Measurements from ENCODE around the gene ESYT2. TPM values are rescaled to one million over a fixed set of nuclear protein-coding genes. Genes with fewer than 3 reads are reported as not detected.
A peak's percentile ranks its signal among the peaks of the same experiment; 100 is the strongest.

ESYT2 gene
- total RNA-seq, 6 experiments from 2014 or later: 46.1 to 57.8 (median 52.5) TPM

GRCh38 chr7:158834878-158835784 is 5.8 kb upstream of the ESYT2 start:
- Mint-ChIP-seq H3K36me3 (ENCODE audit: low read depth) (no peaks in the 10 kb centered on the region), H3K27me3 (ENCODE audit: insufficient read depth) (peaks cover 4% of the 10 kb centered on the region; the same call in 1 of the 2 replicates)
- TF ChIP-seq CTCF (IDR thresholded peaks at IDR 0.05): no peak

GRCh38 chr7:158832994-158833393 is 3.7 kb upstream of the ESYT2 start:
- TF ChIP-seq CTCF (IDR thresholded peaks at IDR 0.05): no peak
- Mint-ChIP-seq H3K4me1 (ENCODE audit: low read depth) (peaks cover 10% of the 10 kb centered on the region), H3K9me3 (no peaks in the 10 kb centered on the region), H3K36me3 (ENCODE audit: low read depth) (0 out of 2 replicates have a peak, but pooled peaks cover under 1% of the 10 kb centered on the region), H3K27me3 (ENCODE audit: insufficient read depth) (peaks cover 4% of the 10 kb centered on the region; the same call in 1 of the 2 replicates), H3K4me3 (no peak overlapping the region), H3K27ac (no peak overlapping the region)
- no peak for DNase-seq

More at GRCh38 chr7:158834878-158835784, 5.8 kb upstream of the ESYT2 start:
- no peak for DNase-seq
- no peaks in the 10 kb centered on the region for H3K9me3 Mint-ChIP-seq
- no peak overlapping the region for H3K27ac Mint-ChIP-seq
- peaks cover 8% of the 10 kb centered on the region for H3K4me1 Mint-ChIP-seq (ENCODE audit: low read depth)
- H3K4me3 Mint-ChIP-seq: no peak overlapping the region

- Mint-ChIP-seq H3K9me3 (no peaks in the 10 kb centered on the region), H3K4me3 (no peak overlapping the region), H3K4me1 (ENCODE audit: low read depth) (peaks cover 20% of the 10 kb centered on the region), H3K27me3 (ENCODE audit: insufficient read depth) (peaks cover 4% of the 10 kb centered on the region; the same call in 1 of the 2 replicates), H3K27ac (no peak overlapping the region), H3K36me3 (ENCODE audit: low read depth) (peaks cover 10% of the 10 kb centered on the region; the same call in 1 of the 2 replicates)
- no peak for TF ChIP-seq CTCF (IDR thresholded peaks at IDR 0.05)
- no peak for DNase-seq
Observed at GRCh38 chr7:158831738-158832091, 2.4 kb upstream of the ESYT2 start.

GRCh38 chr7:158830211-158830723 is 958 bp upstream of the ESYT2 start:
- Mint-ChIP-seq H3K27me3 (ENCODE audit: insufficient read depth) (peaks cover 2% of the 10 kb centered on the region; the same call in 1 of the 2 replicates), H3K27ac (peak overlapping the region; percentile 86), H3K9me3 (no peaks in the 10 kb centered on the region), H3K4me3 (peak overlapping the region; percentile 87), H3K4me1 (ENCODE audit: low read depth) (peaks cover 20% of the 10 kb centered on the region), H3K36me3 (ENCODE audit: low read depth) (peaks cover 14% of the 10 kb centered on the region; the same call in 1 of the 2 replicates)
- TF ChIP-seq CTCF (IDR thresholded peaks at IDR 0.05): no peak; the same call in 1 of the 2 replicates
- DNase-seq: no peak

GRCh38 chr7:158829021-158829341 is 328 bp downstream of the ESYT2 start:
- DNase-seq: peak; percentile 74

More at GRCh38 chr7:158829021-158829341, 328 bp downstream of the ESYT2 start:
- Mint-ChIP-seq H3K4me1 (ENCODE audit: low read depth) (peaks cover 26% of the 10 kb centered on the region), H3K36me3 (ENCODE audit: low read depth) (peaks cover 14% of the 10 kb centered on the region; the same call in 1 of the 2 replicates), H3K27ac (peak overlapping the region; percentile 65), H3K9me3 (no peaks in the 10 kb centered on the region), H3K27me3 (ENCODE audit: insufficient read depth) (peaks cover 2% of the 10 kb centered on the region; the same call in 1 of the 2 replicates), H3K4me3 (peak overlapping the region; percentile 92)
- TF ChIP-seq CTCF (IDR thresholded peaks at IDR 0.05): no peak

All from HFFc6 (cell line).